Stimulated activated naive B cell treated with anti-CD40 and anti-IgM and Interleukin-4, amounts not matched to agents 10 μg/mL and 1 μg/mL and 100 μg/mL, for 72 hours (primary cell): ENCODE data around the gene TM4SF4.

ENCODE experiments used
- ATAC-seq, 2 donors: fragments of 150-1000 bp; cut with Tn5 transposase; replicated peaks; 2 replicates each; pipeline ENCODE4 v1.10.0; 2021; ENCODE audit warnings: moderate library complexity in 1 of 2
- DNase-seq: peaks from one replicate; pipeline ENCODE4 v3.0.0; 2021
- H3K27ac Mint-ChIP-seq: one replicate; pipeline ENCODE4 v1.8.0; 2022; ENCODE audit warnings: mild to moderate bottlenecking, mixed read lengths
- H3K27me3 Mint-ChIP-seq, 2 donors: one replicate each; pipeline ENCODE4 v1.8.0; 2022; ENCODE audit warnings: mixed read lengths in 2 of 2
- H3K36me3 Mint-ChIP-seq, 2 donors: one replicate each; pipeline ENCODE4 v1.8.0; 2022; ENCODE audit warnings: mixed read lengths in 2 of 2, mild to moderate bottlenecking in 1 of 2
- H3K4me1 Mint-ChIP-seq, 2 donors: one replicate each; pipeline ENCODE4 v1.8.0; 2022; ENCODE audit warnings: mixed read lengths in 2 of 2, mild to moderate bottlenecking in 1 of 2
- H3K4me3 Mint-ChIP-seq, 2 donors: one replicate each; pipeline ENCODE4 v1.8.0; 2022; ENCODE audit warnings: mild to moderate bottlenecking in 2 of 2, mixed read lengths in 2 of 2, moderate library complexity in 1 of 2
- H3K9me3 Mint-ChIP-seq, 2 donors: one replicate each; pipeline ENCODE4 v1.8.0; 2022; ENCODE audit warnings: mixed read lengths in 2 of 2, mild to moderate bottlenecking in 1 of 2

The TM4SF4 gene

GRCh38 chr3:149547954-149548668, 73.6 kb downstream of the TM4SF4 start:
- Mint-ChIP-seq H3K27me3 (peaks cover 3 to 17% of the 10 kb centered on the region in 2 donors), H3K36me3 (no peaks in the 10 kb centered on the region), H3K27ac (no peak overlapping the region), H3K4me1 (no peaks in the 10 kb centered on the region), H3K9me3 (no peaks in the 10 kb centered on the region), H3K4me3 (no peak overlapping the region)
- DNase-seq, result no peak
- ATAC-seq, result no peak

- H3K27ac Mint-ChIP-seq, result no peak overlapping the region
- DNase-seq, result no peak
- H3K4me1 Mint-ChIP-seq, result no peaks in the 10 kb centered on the region
- no peak overlapping the region for H3K4me3 Mint-ChIP-seq
- H3K36me3 Mint-ChIP-seq, result no peaks in the 10 kb centered on the region
- ATAC-seq, result no peak
- H3K27me3 Mint-ChIP-seq, result peaks cover 3 to 17% of the 10 kb centered on the region in 2 donors
- no peaks in the 10 kb centered on the region for H3K9me3 Mint-ChIP-seq
Observed at GRCh38 chr3:149548669-149549065, 74.2 kb downstream of the TM4SF4 start.

- H3K4me1 Mint-ChIP-seq, result no peaks in the 10 kb centered on the region
- no peaks in the 10 kb centered on the region for H3K9me3 Mint-ChIP-seq
- ATAC-seq, result no peak
- no peak overlapping the region for H3K27ac Mint-ChIP-seq
- H3K36me3 Mint-ChIP-seq, result no peaks in the 10 kb centered on the region
- H3K4me3 Mint-ChIP-seq, result no peak overlapping the region
- H3K27me3 Mint-ChIP-seq, result peaks cover 3 to 11% of the 10 kb centered on the region in 2 donors
- DNase-seq, result no peak
Observed at GRCh38 chr3:149551500-149551899, 77.0 kb downstream of the TM4SF4 start.

DNA sequence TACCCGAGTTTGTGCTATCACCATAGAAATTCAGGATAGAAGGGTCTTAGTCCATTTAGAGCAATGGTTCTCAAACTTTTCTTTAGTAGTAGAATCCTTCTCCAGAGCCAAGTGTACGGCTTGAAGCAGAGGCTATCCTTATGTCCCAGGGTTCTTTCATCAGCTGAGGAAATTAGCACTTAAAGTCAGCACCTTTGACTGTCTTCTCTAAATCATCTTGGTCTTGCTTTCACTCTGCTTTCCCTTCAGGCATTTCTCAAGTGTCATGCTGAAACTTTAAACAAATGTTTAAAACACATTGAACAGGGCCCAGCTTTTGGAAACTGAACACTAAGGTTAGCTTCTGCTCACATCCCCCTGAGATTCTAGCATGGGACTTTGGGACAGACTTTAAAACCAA, 78.2 kb downstream of the TM4SF4 start:
- Mint-ChIP-seq H3K9me3 (no peaks in the 10 kb centered on the region), H3K36me3 (no peaks in the 10 kb centered on the region), H3K4me3 (no peak overlapping the region), H3K27ac (no peak overlapping the region), H3K27me3 (peaks cover 0 to 5% of the 10 kb centered on the region in 2 donors), H3K4me1 (no peaks in the 10 kb centered on the region)
- DNase-seq, result no peak
- ATAC-seq, result no peak
